Ascending aorta (tissue), 2 donors: ENCODE results near the gene TSPAN18. TPM values are rescaled to one million over a fixed set of nuclear protein-coding genes. Genes with fewer than 3 reads are reported as not detected.

Source experiments
- DNase-seq, 2 donors: peaks; one replicate each; pipeline ENCODE4 v3.0.0-alpha.2; 2019; ENCODE audit warnings: low spot score in 2 of 2
- H3K27ac ChIP-seq, 2 donors: fragments of 200-600 bp; sonication (generic); one replicate each; pipeline ENCODE4 v1.5.1; 2016 to 2017; ENCODE audit warnings: mild to moderate bottlenecking in 1 of 2
- H3K27me3 ChIP-seq: fragments of 200-600 bp; sonication (generic); one replicate; pipeline ENCODE4 v1.5.1; 2017
- H3K36me3 ChIP-seq, 2 donors: fragments of 200-600 bp; sonication (generic); one replicate each; pipeline ENCODE4 v1.5.1; 2016
- H3K4me1 ChIP-seq, 2 donors: fragments of 200-600 bp; sonication (generic); one replicate each; pipeline ENCODE4 v1.5.1; 2016 to 2017; ENCODE audit warnings: mild to moderate bottlenecking in 1 of 2
- H3K4me3 ChIP-seq, 2 donors: fragments of 200-600 bp; sonication (generic); one replicate each; pipeline ENCODE4 v1.5.1; 2016 to 2017; ENCODE audit warnings: mild to moderate bottlenecking in 1 of 2
- H3K9me3 ChIP-seq, 2 donors: fragments of 200-600 bp; sonication (generic); one replicate each; pipeline ENCODE4 v1.5.1; 2016
- CTCF ChIP-seq, 3 experiments: fragments of 200-600 bp in 2 of 3; fragments of 450-650 bp in 1 of 3; sonication (generic) in 2 of 3; IDR thresholded peaks; one replicate each; pipeline ENCODE4 v1.5.1; 2016 to 2019; ENCODE audit warnings: antibody characterized with exemption in 3 of 3, mild to moderate bottlenecking in 1 of 3, moderate library complexity in 1 of 3
- intact Hi-C: fragments of 100-400 bp; cut with DNase I; formaldehyde crosslinking; loops from one replicate; pipeline ENCODE4 v1.15.1; 2023
- total RNA-seq: library from RNA; depleted of rRNA; stranded (reverse); fragments of >200 nt; gene quantifications from one replicate; pipeline ENCODE4 v1.1.0, GENCODE V29; 2016

Gene TSPAN18
- total RNA-seq, 1 donor from 2014 or later: 21.3 TPM

GRCh38 chr11:44860346-44860745 is 133.6 kb downstream of the TSPAN18 start:
- H3K9me3 ChIP-seq: no peaks in the 10 kb centered on the region
- DNase-seq: no peak

GRCh38 chr11:44861849-44862557 is 135.2 kb downstream of the TSPAN18 start:
- no peaks in the 10 kb centered on the region for H3K27me3 ChIP-seq
- H3K4me3 ChIP-seq: no peak overlapping the region
- intact Hi-C loops: loop anchor here (5.0 to 10.0 kb wide), 2 partner anchors 95 to 1177 kb away; partner anchors contain the start of gene HSD17B12
- peak overlapping the region; percentile 94 to 95 for H3K27ac ChIP-seq
- H3K4me1 ChIP-seq: peaks cover 7 to 15% of the 10 kb centered on the region in 2 donors
- no peaks in the 10 kb centered on the region for H3K9me3 ChIP-seq
- TF ChIP-seq CTCF (IDR thresholded peaks at IDR 0.05): no peak
- DNase-seq: peak; percentile 77 to 94
- H3K36me3 ChIP-seq: no peaks in the 10 kb centered on the region

More at GRCh38 chr11:44860346-44860745, 133.6 kb downstream of the TSPAN18 start:
- H3K4me3 ChIP-seq: no peak overlapping the region
- H3K27me3 ChIP-seq: no peaks in the 10 kb centered on the region
- no peak overlapping the region for H3K27ac ChIP-seq
- no peaks in the 10 kb centered on the region for H3K36me3 ChIP-seq
- TF ChIP-seq CTCF (IDR thresholded peaks at IDR 0.05): no peak
- intact Hi-C loops: loop anchor here (5.0 to 10.0 kb wide), 2 partner anchors 93 to 1176 kb away; partner anchors contain the start of gene HSD17B12
- peaks cover 7 to 15% of the 10 kb centered on the region in 2 donors for H3K4me1 ChIP-seq

GRCh38 chr11:44862558-44863101 is 135.9 kb downstream of the TSPAN18 start:
- no peaks in the 10 kb centered on the region for H3K36me3 ChIP-seq
- no peaks in the 10 kb centered on the region for H3K27me3 ChIP-seq
- no peaks in the 10 kb centered on the region for H3K9me3 ChIP-seq
- no peak for TF ChIP-seq CTCF (IDR thresholded peaks at IDR 0.05)
- peaks cover 7 to 15% of the 10 kb centered on the region in 2 donors for H3K4me1 ChIP-seq
- intact Hi-C loops: loop anchor here (5.0 to 10.0 kb wide), 2 partner anchors 95 to 1178 kb away; partner anchors contain the start of gene HSD17B12
- DNase-seq: no peak
- no peak overlapping the region for H3K4me3 ChIP-seq
- H3K27ac ChIP-seq: peak overlapping the region; percentile 94 to 95

GRCh38 chr11:44863231-44863630 is 136.5 kb downstream of the TSPAN18 start:
- Histone ChIP-seq H3K27me3 (no peaks in the 10 kb centered on the region), H3K27ac (peak overlapping the region; percentile 94 to 95), H3K4me1 (peaks cover 7 to 15% of the 10 kb centered on the region in 2 donors), H3K9me3 (no peaks in the 10 kb centered on the region), H3K36me3 (no peaks in the 10 kb centered on the region), H3K4me3 (no peak overlapping the region)
- DNase-seq: no peak
- intact Hi-C loops: loop anchor here (5.0 to 10.0 kb wide), 2 partner anchors 96 to 1178 kb away; partner anchors contain the start of gene HSD17B12
- no peak for TF ChIP-seq CTCF (IDR thresholded peaks at IDR 0.05)

- intact Hi-C loops: loop anchor here (10.0 kb wide), 1 partner anchor 1181 kb away; the partner anchor contains the start of gene HSD17B12
- TF ChIP-seq CTCF (IDR thresholded peaks at IDR 0.05): no peak
- Histone ChIP-seq H3K27me3 (no peaks in the 10 kb centered on the region), H3K27ac (no peak overlapping the region), H3K4me1 (peaks cover 7 to 15% of the 10 kb centered on the region in 2 donors), H3K36me3 (no peaks in the 10 kb centered on the region), H3K9me3 (no peaks in the 10 kb centered on the region), H3K4me3 (no peak overlapping the region)
- DNase-seq: no peak
Measured at GRCh38 chr11:44865866-44866272, 139.1 kb downstream of the TSPAN18 start.
